ENCODE data around the gene RHOBTB3.

- TF ChIP-seq EZH2 (IDR thresholded peaks at IDR 0.05; ENCODE audit: insufficient read depth, poor library complexity, severe bottlenecking) (no peak), EZH2phosphoT487 (IDR thresholded peaks at IDR 0.05; ENCODE audit: insufficient read depth, low read depth) (no peak)
Measured at GRCh38 chr5:95781101-95781583, 50.0 kb downstream of the RHOBTB3 start.
